K562 (cell line): Measurements from ENCODE around the gene MCL1. TPM values are rescaled to one million over a fixed set of nuclear protein-coding genes. Genes with fewer than 3 reads are reported as not detected.

ENCODE experiments used
- CHD2 ChIP-seq: IDR thresholded peaks from 2 replicates; pipeline ENCODE4 v1.6.1; 2011; ENCODE audit warnings: low read depth, low read length
- EHMT2 ChIP-seq: fragments of 450-650 bp; IDR thresholded peaks from 2 replicates; pipeline ENCODE4 v1.6.1; 2018; ENCODE audit warnings: antibody characterized with exemption
- ESRRA ChIP-seq: fragments of 450-650 bp; IDR thresholded peaks from 2 replicates; pipeline ENCODE4 v1.6.1; 2014; ENCODE audit warnings: low read depth, mild to moderate bottlenecking, moderate library complexity, borderline replicate concordance
- FOXO4 ChIP-seq: fragments of 450-650 bp; formaldehyde crosslinking; IDR thresholded peaks from 2 replicates; pipeline ENCODE4 v1.4.0; 2020; ENCODE audit warnings: mild to moderate bottlenecking, moderate library complexity
- HBP1 ChIP-seq: fragments of 450-650 bp; formaldehyde crosslinking; IDR thresholded peaks from 2 replicates; pipeline ENCODE4 v1.4.0; 2022; ENCODE audit warnings: missing genetic modification characterization
- HOMEZ ChIP-seq: fragments of 250-450 bp; sonication (Bioruptor Pico); IDR thresholded peaks from 2 replicates; pipeline ENCODE4 v1.4.0; 2020; ENCODE audit warnings: mild to moderate bottlenecking, moderate library complexity
- IRF9 ChIP-seq: fragments of 450-650 bp; IDR thresholded peaks from 2 replicates; pipeline ENCODE4 v1.6.1; 2016; ENCODE audit warnings: missing biosample characterization, missing genetic modification characterization
- MTF1 ChIP-seq: fragments of 250-450 bp; sonication (Bioruptor Pico); IDR thresholded peaks from 2 replicates; pipeline ENCODE4 v1.9.0; 2021; ENCODE audit warnings: moderate library complexity, mild to moderate bottlenecking, inconsistent platforms, borderline replicate concordance
- PKNOX1 ChIP-seq: fragments of 450-650 bp; IDR thresholded peaks from 2 replicates; pipeline ENCODE4 v1.6.1; 2016
- SAFB2 ChIP-seq: fragments of 200-400 bp; formaldehyde crosslinking; IDR thresholded peaks from 2 replicates; pipeline ENCODE4 v1.6.1; 2018; ENCODE audit warnings: borderline replicate concordance, low read length, low read depth, moderate library complexity; ENCODE audit not compliant: severe bottlenecking
- SRSF3 ChIP-seq: fragments of 200-400 bp; formaldehyde crosslinking; IDR thresholded peaks from 2 replicates; pipeline ENCODE4 v1.6.1; 2016; ENCODE audit warnings: mild to moderate bottlenecking, low read length, moderate library complexity; ENCODE audit not compliant: insufficient read depth
- XRCC5 ChIP-seq: fragments of 200-400 bp; formaldehyde crosslinking; IDR thresholded peaks from 2 replicates; pipeline ENCODE4 v1.6.1; 2017; ENCODE audit warnings: low read depth, mild to moderate bottlenecking, low read length
- ZBTB12 ChIP-seq: fragments of 250-450 bp; sonication (Bioruptor Pico); IDR thresholded peaks from 2 replicates; pipeline ENCODE4 v1.4.0; 2020
- ZKSCAN1 ChIP-seq: fragments of 150-350 bp; IDR thresholded peaks from 2 replicates; pipeline ENCODE4 v1.6.1; 2016; ENCODE audit warnings: low read depth, low read length
- ZNF512 ChIP-seq: IDR thresholded peaks from 2 replicates; pipeline ENCODE4 v1.6.1; 2016; ENCODE audit warnings: missing genetic modification characterization, missing compliant biosample characterization
- polyA plus RNA-seq, 8 experiments: library from polyadenylated mRNA; depleted of rRNA in 4 of 8; stranded (reverse) in 5 of 8; unstranded in 3 of 8; fragments of >200 nt; fragmentation: Nextera tagmentation in 2 of 8; fragmentation: Illumina TruSeq in 1 of 8; extraction: Ambion mirVana in 2 of 8; extraction: Trizol in 1 of 8; gene quantifications; 2 replicates each; pipeline versions ENCODE4 v1.2.1 to v1.2.3, GENCODE V29; 2011 to 2014; ENCODE audit warnings: inconsistent platforms in 1 of 8, missing spikeins in 1 of 8
- total RNA-seq, 7 experiments: library from RNA; depleted of rRNA in 6 of 7; stranded (reverse); fragments of >200 nt in 6 of 7; fragmentation: Illumina TruSeq in 2 of 7; extraction: Trizol in 2 of 7; gene quantifications; 2 replicates each; pipeline versions ENCODE4 v1.2.1 to v1.2.3, GENCODE V29; 2011 to 2021; ENCODE audit warnings: low replicate concordance in 1 of 7

Gene MCL1
- total and polyA plus RNA-seq, 9 of the 15 experiments (the other 6 are each of a cell fraction or from before 2014, with no cell fraction given), result 27.1 to 224 (median 138) TPM

DNA sequence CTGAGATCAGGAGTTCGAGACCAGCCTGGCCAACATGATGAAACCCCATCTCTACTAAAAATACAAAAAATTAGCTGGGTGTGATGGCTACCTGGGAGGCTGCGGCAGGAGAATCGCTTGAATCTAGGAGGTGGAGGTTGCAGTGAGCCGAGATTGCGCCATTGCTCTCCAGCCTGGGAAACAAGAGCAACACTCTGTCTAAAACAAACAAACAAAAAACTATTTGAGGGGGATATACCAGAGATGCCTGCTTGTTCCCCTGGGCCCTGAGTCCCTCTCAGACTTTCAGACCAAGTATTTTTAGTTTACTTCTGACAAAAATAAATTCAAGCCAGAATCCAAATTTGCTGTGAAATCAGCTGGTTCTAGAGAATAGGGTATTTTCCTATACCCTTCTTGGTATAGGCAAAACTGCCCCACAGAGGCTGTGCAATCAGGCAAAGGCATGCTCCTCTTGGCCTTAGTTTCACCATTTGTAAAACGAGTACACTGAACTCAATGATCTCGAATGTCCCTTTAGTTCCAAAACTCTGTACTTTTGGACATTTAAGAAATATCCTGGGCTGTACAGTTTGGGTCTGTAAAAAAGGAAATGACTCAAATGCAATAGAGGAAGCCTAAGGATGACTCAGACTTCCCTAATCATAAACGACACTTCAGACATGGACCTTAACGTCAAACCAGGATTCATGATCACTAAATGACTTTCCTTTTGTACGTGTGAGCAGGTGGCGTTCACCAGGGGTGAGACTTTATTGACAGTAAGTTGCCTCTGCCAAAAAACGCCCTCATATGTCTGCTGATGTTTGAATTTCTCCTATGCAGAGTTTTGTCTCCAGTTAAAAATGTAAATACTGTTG, 33.9 kb upstream of the MCL1 start (continued):
- no peak for TF ChIP-seq SAFB2
- TF ChIP-seq CHD2, result no peak
- TF ChIP-seq IRF9, result 0 out of 2 replicates have a peak, but pooled peaks have one; percentile 3
- no peak for TF ChIP-seq ZNF512 (tag)
- TF ChIP-seq ZBTB12 (CRISPR knock-in tag), result no peak; the same call in none of the 2 replicates
- peak; percentile 30; the same call in 1 of the 2 replicates for TF ChIP-seq EHMT2
- TF ChIP-seq PKNOX1, result peak; percentile 86
- TF ChIP-seq ZKSCAN1, result no peak
- no peak for TF ChIP-seq SRSF3
- no peak for TF ChIP-seq MTF1 (CRISPR knock-in tag)
- TF ChIP-seq XRCC5, result no peak
- TF ChIP-seq ESRRA, result no peak
- no peak for TF ChIP-seq HBP1
- no peak for TF ChIP-seq HOMEZ (CRISPR knock-in tag)
- TF ChIP-seq FOXO4 (CRISPR knock-in tag), result no peak
